Keratinocyte (primary cell): Measurements from ENCODE around the gene OTOGL. TPM values are rescaled to one million over a fixed set of nuclear protein-coding genes. Genes with fewer than 3 reads are reported as not detected.
"Not testable (repeated sequence)": the region's sequence is repeated elsewhere in the genome, so short reads cannot be mapped to it uniquely, and the experiment has no call there.

Experiments used
- DNase-seq: peaks from one replicate; pipeline ENCODE4 v3.0.0-alpha.2; 2011; ENCODE audit warnings: low read depth, missing footprints, low spot score
- FAIRE-seq: peaks from 2 replicates; lab custom pipeline; 2011; peaks lifted over from hg19 to GRCh38; lab: Jason Lieb, UNC
- H2AFZ ChIP-seq: 2 replicates; pipeline ENCODE4 v1.6.0; 2012; ENCODE audit warnings: low read length, control low read depth, inconsistent platforms; ENCODE audit not compliant: control insufficient read depth
- H3K27ac ChIP-seq: 2 replicates; pipeline ENCODE4 v1.5.1; 2011; ENCODE audit warnings: low read length; ENCODE audit not compliant: control insufficient read depth, insufficient read depth
- H3K27me3 ChIP-seq: 3 replicates; pipeline ENCODE4 v1.6.0; 2011; ENCODE audit warnings: low read length; ENCODE audit not compliant: control insufficient read depth, insufficient read depth; ENCODE audit errors: extremely low read depth
- H3K36me3 ChIP-seq, 2 experiments: 2 replicates in 1 of 2; 3 replicates in 1 of 2; pipeline ENCODE4 v1.5.1; 2011; ENCODE audit warnings: low read length in 2 of 2, mild to moderate bottlenecking in 1 of 2; ENCODE audit not compliant: control insufficient read depth in 2 of 2, insufficient read depth in 2 of 2; ENCODE audit errors: extremely low read depth in 1 of 2
- H3K4me1 ChIP-seq: 3 replicates; pipeline ENCODE4 v1.5.1; 2011; ENCODE audit warnings: low read length; ENCODE audit not compliant: control insufficient read depth, insufficient read depth; ENCODE audit errors: extremely low read depth
- H3K4me2 ChIP-seq: 3 replicates; pipeline ENCODE4 v1.6.0; 2011; ENCODE audit warnings: low read depth, low read length; ENCODE audit not compliant: control insufficient read depth, insufficient read depth; ENCODE audit errors: extremely low read depth
- H3K4me3 ChIP-seq, 3 experiments: fragments of 200-600 bp in 1 of 3; sonication (generic) in 1 of 3; 2 replicates in 2 of 3; 3 replicates in 1 of 3; pipeline ENCODE4 v1.5.1; 2011 to 2016; ENCODE audit warnings: low read length in 3 of 3, mild to moderate bottlenecking in 3 of 3, control low read depth in 2 of 3, inconsistent platforms in 1 of 3, low read depth in 1 of 3, mixed read lengths in 1 of 3, mixed run types in 1 of 3, moderate library complexity in 1 of 3; ENCODE audit not compliant: control insufficient read depth in 2 of 3, insufficient read depth in 2 of 3; ENCODE audit errors: extremely low read depth in 1 of 3
- H3K79me2 ChIP-seq: 2 replicates; pipeline ENCODE4 v1.6.0; 2012; ENCODE audit warnings: low read length; ENCODE audit not compliant: control insufficient read depth, insufficient read depth
- H3K9ac ChIP-seq: 3 replicates; pipeline ENCODE4 v1.6.0; 2011; ENCODE audit warnings: low read length; ENCODE audit not compliant: control insufficient read depth, insufficient read depth; ENCODE audit errors: extremely low read depth
- H3K9me1 ChIP-seq: 3 replicates; pipeline ENCODE4 v1.6.0; 2011; ENCODE audit warnings: low read length; ENCODE audit not compliant: control insufficient read depth, insufficient read depth; ENCODE audit errors: extremely low read depth
- H3K9me3 ChIP-seq: 2 replicates; pipeline ENCODE4 v1.5.1; 2012; ENCODE audit warnings: low read depth, low read length; ENCODE audit not compliant: control insufficient read depth
- H4K20me1 ChIP-seq: 3 replicates; pipeline ENCODE4 v1.6.0; 2011; ENCODE audit warnings: low read length; ENCODE audit not compliant: control insufficient read depth, insufficient read depth; ENCODE audit errors: extremely low read depth
- CTCF ChIP-seq, 3 experiments: IDR thresholded peaks in 1 of 3; conservative IDR thresholded peaks in 1 of 3; optimal IDR thresholded peaks in 1 of 3; 2 replicates in 2 of 3; 3 replicates in 1 of 3; pipeline versions ENCODE3 to v1.5.1; 2011; ENCODE audit warnings: low read length in 3 of 3, mild to moderate bottlenecking in 3 of 3, moderate library complexity in 2 of 3, control low read depth in 1 of 3, inconsistent platforms in 1 of 3; ENCODE audit not compliant: insufficient read depth in 2 of 3; ENCODE audit errors: extremely low read depth in 1 of 3
- EZH2 ChIP-seq: IDR thresholded peaks from one replicate; pipeline ENCODE4 v1.6.1; 2012; ENCODE audit warnings: inconsistent platforms, mild to moderate bottlenecking, low read length, moderate library complexity
- dilution Hi-C: fragments of 300-500 bp; cut with MboI; formaldehyde crosslinking; loops from one replicate; pipeline ENCODE4 v1.7.0; 2020; ENCODE audit warnings: low sequenced_read_pairs; ENCODE audit not compliant: extremely low pct_ligation_motif_present
- polyA plus RNA-seq, 5 experiments: library from polyadenylated mRNA; depleted of rRNA in 3 of 5; stranded (reverse) in 3 of 5; stranded (forward) in 1 of 5; unstranded in 1 of 5; fragments of >200 nt; gene quantifications; 1 replicate in 1 of 5; 2 replicates in 3 of 5; 3 replicates in 1 of 5; pipeline versions ENCODE4 v1.2.1 to v1.2.3, GENCODE V29; 2011 to 2012; ENCODE audit warnings: missing spikeins in 2 of 5, low read depth in 1 of 5, low replicate concordance in 1 of 5

Gene OTOGL
- polyA plus RNA-seq, 1 donor (not counting 4 experiments of a cell fraction or from before 2014, with no cell fraction given), result 0.08 TPM

- Histone ChIP-seq H3K36me3 (no peaks in the 10 kb centered on the region), H3K4me3 (no peak overlapping the region), H4K20me1 (no peaks in the 10 kb centered on the region), H3K4me2 (no peak overlapping the region), H2AFZ (no peak overlapping the region), H3K9me3 (no peaks in the 10 kb centered on the region), H3K79me2 (no peaks in the 10 kb centered on the region), H3K27ac (no peak overlapping the region), H3K27me3 (peaks cover 5% of the 10 kb centered on the region), H3K9me1 (no peaks in the 10 kb centered on the region), H3K4me1 (no peaks in the 10 kb centered on the region), H3K9ac (no peak overlapping the region)
- dilution Hi-C loops, result no loop called here
- no peak for DNase-seq
- TF ChIP-seq CTCF (optimal IDR thresholded peaks at IDR 0.05 in 1 of 3, IDR thresholded peaks at IDR 0.05 in 1 of 3, conservative IDR thresholded peaks at IDR 0.05 in 1 of 3; ENCODE audit: extremely low read depth in 1 of 3, insufficient read depth in 2 of 3, low read length in 3 of 3) (no peak), EZH2 (no peak)
- FAIRE-seq, result no peak
Observed at GRCh38 chr12:80143537-80143936, 44.2 kb downstream of the OTOGL start.

GRCh38 chr12:80149547-80150313 lies 50.4 kb downstream of the OTOGL start:
- dilution Hi-C loops, DNase-seq, H3K9ac ChIP-seq, H3K4me3 ChIP-seq, H3K4me1 ChIP-seq, H3K9me3 ChIP-seq, H4K20me1 ChIP-seq, H3K79me2 ChIP-seq, H3K4me2 ChIP-seq, H3K27me3 ChIP-seq, H3K9me1 ChIP-seq, H3K27ac ChIP-seq, FAIRE-seq, H3K36me3 ChIP-seq, H2AFZ ChIP-seq: not testable (repeated sequence)

- no peak for FAIRE-seq
- Histone ChIP-seq H3K27me3 (no peaks in the 10 kb centered on the region), H3K4me2 (no peak overlapping the region), H3K27ac (no peak overlapping the region), H3K36me3 (no peaks in the 10 kb centered on the region), H3K4me1 (peaks cover 1% of the 10 kb centered on the region), H3K79me2 (no peaks in the 10 kb centered on the region), H3K9me3 (no peaks in the 10 kb centered on the region), H3K9ac (no peak overlapping the region), H4K20me1 (no peaks in the 10 kb centered on the region), H3K9me1 (no peaks in the 10 kb centered on the region), H3K4me3 (no peak overlapping the region), H2AFZ (no peak overlapping the region)
- no peak for DNase-seq
- dilution Hi-C loops, result no loop called here
- TF ChIP-seq CTCF (optimal IDR thresholded peaks at IDR 0.05 in 1 of 3, IDR thresholded peaks at IDR 0.05 in 1 of 3, conservative IDR thresholded peaks at IDR 0.05 in 1 of 3; ENCODE audit: extremely low read depth in 1 of 3, insufficient read depth in 2 of 3, low read length in 3 of 3) (no peak), EZH2 (no peak)
Observed at GRCh38 chr12:80151131-80151530, 51.8 kb downstream of the OTOGL start.
